Lung (tissue), 12 donors: ENCODE data around the gene CFAP97. TPM values are rescaled to one million over a fixed set of nuclear protein-coding genes. Genes with fewer than 3 reads are reported as not detected.

Experiments used
- ATAC-seq: fragments of 200-7000 bp; cut with Tn5 transposase; one replicate; pipeline ENCODE4 v1.9.1; 2020; ENCODE audit warnings: moderate number of reproducible peaks; ENCODE audit not compliant: insufficient read depth, low FRiP score
- DNase-seq, 3 donors: peaks; one replicate each; pipeline ENCODE4 v3.0.0-alpha.2; 2013 to 2017
- H3K27ac ChIP-seq, 2 donors: one replicate each; pipeline ENCODE4 v1.5.1; 2013; ENCODE audit warnings: mild to moderate bottlenecking in 2 of 2, moderate library complexity in 2 of 2, control low read depth in 1 of 2, inconsistent platforms in 1 of 2, low read depth in 1 of 2, low read length in 1 of 2
- H3K27me3 ChIP-seq, 3 donors: one replicate each; pipeline ENCODE4 v1.5.1; 2013; ENCODE audit warnings: low read length in 2 of 3; ENCODE audit not compliant: control insufficient read depth in 3 of 3, insufficient read depth in 3 of 3
- H3K36me3 ChIP-seq, 4 donors: one replicate each; pipeline ENCODE4 v1.5.1; 2013; ENCODE audit warnings: low read length in 4 of 4, mild to moderate bottlenecking in 1 of 4, moderate library complexity in 1 of 4; ENCODE audit not compliant: control insufficient read depth in 4 of 4, insufficient read depth in 4 of 4
- H3K4me1 ChIP-seq, 5 donors: one replicate each; pipeline ENCODE4 v1.5.1; 2013; ENCODE audit warnings: low read length in 5 of 5, mild to moderate bottlenecking in 2 of 5, moderate library complexity in 1 of 5; ENCODE audit not compliant: control insufficient read depth in 5 of 5, insufficient read depth in 5 of 5
- H3K4me3 ChIP-seq: one replicate; pipeline ENCODE4 v1.5.1; 2013; ENCODE audit warnings: mild to moderate bottlenecking, control low read depth, moderate library complexity
- H3K9ac ChIP-seq, 2 donors: one replicate each; pipeline ENCODE4 v1.5.1; 2013; ENCODE audit warnings: low read length in 2 of 2, control low read depth in 1 of 2; ENCODE audit not compliant: insufficient read depth in 1 of 2
- H3K9me3 ChIP-seq, 4 donors: one replicate each; pipeline ENCODE4 v1.5.1; 2013; ENCODE audit warnings: low read length in 3 of 4, mild to moderate bottlenecking in 1 of 4, moderate library complexity in 1 of 4; ENCODE audit not compliant: control insufficient read depth in 4 of 4, insufficient read depth in 3 of 4
- WGBS, 2 donors: extraction: QIAGEN DNeasy Blood & Tissue Kit; methylation state at CpG; one replicate each; pipeline ENCODE4 v1.1.7; 2013; 5-methylcytosine and 5-hydroxymethylcytosine counted together
- polyA plus RNA-seq, 2 donors: library from polyadenylated mRNA; stranded (reverse); fragments of 200-250 nt; gene quantifications; one replicate each; pipeline ENCODE4 v1.2.1, GENCODE V29; 2013
- total RNA-seq, 2 donors: library from RNA; depleted of rRNA in 1 of 2; stranded (reverse); fragments of >200 nt in 1 of 2; gene quantifications; one replicate each; pipeline ENCODE4 v1.2.1, GENCODE V29; 2014 to 2021
- TF ChIP-seq, protein P1 (sequence below): IDR thresholded peaks from 2 replicates; pipeline ENCODE4 v1.5.1; 2012; ENCODE audit warnings: mild to moderate bottlenecking; ENCODE audit errors: control extremely low read depth, extremely low read depth
- donor health status: control.
- donor health status: control.
- donor health status: Bipolar disorder and iron deficiency.
- donor health status: healthy.
- donor health status: DM: yes; HTN: yes; CAD: no.

The CFAP97 gene
- total and polyA plus RNA-seq, 4 donors: 5.4 to 39.2 (median 22.0) TPM

- Histone ChIP-seq H3K9me3 (no peaks in the 10 kb centered on the region), H3K27me3 (peaks cover 0 to 4% (median 3%) of the 10 kb centered on the region in 3 donors), H3K4me1 (peaks cover 0 to 28% (median 2%) of the 10 kb centered on the region in 5 donors), H3K4me3 (no peak overlapping the region), H3K36me3 (no peaks in the 10 kb centered on the region), H3K27ac (no peak overlapping the region), H3K9ac (no peak overlapping the region)
- ATAC-seq: no peak
- TF ChIP-seq, protein P1, sequence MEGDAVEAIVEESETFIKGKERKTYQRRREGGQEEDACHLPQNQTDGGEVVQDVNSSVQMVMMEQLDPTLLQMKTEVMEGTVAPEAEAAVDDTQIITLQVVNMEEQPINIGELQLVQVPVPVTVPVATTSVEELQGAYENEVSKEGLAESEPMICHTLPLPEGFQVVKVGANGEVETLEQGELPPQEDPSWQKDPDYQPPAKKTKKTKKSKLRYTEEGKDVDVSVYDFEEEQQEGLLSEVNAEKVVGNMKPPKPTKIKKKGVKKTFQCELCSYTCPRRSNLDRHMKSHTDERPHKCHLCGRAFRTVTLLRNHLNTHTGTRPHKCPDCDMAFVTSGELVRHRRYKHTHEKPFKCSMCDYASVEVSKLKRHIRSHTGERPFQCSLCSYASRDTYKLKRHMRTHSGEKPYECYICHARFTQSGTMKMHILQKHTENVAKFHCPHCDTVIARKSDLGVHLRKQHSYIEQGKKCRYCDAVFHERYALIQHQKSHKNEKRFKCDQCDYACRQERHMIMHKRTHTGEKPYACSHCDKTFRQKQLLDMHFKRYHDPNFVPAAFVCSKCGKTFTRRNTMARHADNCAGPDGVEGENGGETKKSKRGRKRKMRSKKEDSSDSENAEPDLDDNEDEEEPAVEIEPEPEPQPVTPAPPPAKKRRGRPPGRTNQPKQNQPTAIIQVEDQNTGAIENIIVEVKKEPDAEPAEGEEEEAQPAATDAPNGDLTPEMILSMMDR: no peak
- DNase-seq: no peak
- WGBS, 2 donors: 67 to 71% methylated on average over 3 of the region's 3 CpGs
Observed at GRCh38 chr4:185124006-185124405, 79.8 kb downstream of the CFAP97 start.

DNA sequence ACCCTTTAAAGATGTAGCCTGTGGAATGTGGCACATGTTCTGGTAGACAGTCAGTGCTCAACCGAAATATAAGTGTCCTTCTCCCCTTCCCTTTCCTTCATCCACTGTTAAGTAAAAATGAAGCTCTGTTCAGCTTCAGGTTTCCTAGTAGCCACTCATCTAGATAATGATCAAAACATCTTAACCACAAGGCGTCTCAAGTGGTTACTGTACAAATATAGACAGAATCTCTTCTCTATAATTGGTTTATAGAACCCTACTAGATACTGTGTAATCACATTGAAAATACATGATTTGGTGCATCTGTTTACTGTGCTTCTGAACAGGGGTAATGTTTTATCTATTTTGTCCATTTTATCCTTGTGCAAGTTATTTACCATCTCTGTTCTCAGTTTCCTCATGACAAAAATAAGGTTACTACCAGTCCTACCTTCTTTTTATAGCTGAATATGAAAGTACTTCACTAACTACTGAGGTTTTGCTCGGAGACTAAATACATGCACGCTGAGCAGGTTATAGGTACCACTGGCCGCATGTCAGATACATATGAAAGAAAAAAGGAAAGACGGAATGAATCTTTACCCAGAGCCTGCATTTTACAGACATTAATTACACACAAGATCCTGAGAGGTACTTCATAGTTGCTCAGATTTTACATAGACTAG is 81.0 kb downstream of the CFAP97 start:
- ATAC-seq: no peak
- no peaks in the 10 kb centered on the region for H3K9me3 ChIP-seq
- no peak overlapping the region for H3K4me3 ChIP-seq
- 77% methylated on average over 6 of the region's 6 CpGs for WGBS, 2 donors
- DNase-seq: no peak
- peaks cover 0 to 26% (median 2%) of the 10 kb centered on the region in 5 donors for H3K4me1 ChIP-seq
- TF ChIP-seq, protein P1: no peak
- no peaks in the 10 kb centered on the region for H3K36me3 ChIP-seq
- H3K9ac ChIP-seq: no peak overlapping the region
- no peak overlapping the region for H3K27ac ChIP-seq
- H3K27me3 ChIP-seq: no peaks in the 10 kb centered on the region

DNA sequence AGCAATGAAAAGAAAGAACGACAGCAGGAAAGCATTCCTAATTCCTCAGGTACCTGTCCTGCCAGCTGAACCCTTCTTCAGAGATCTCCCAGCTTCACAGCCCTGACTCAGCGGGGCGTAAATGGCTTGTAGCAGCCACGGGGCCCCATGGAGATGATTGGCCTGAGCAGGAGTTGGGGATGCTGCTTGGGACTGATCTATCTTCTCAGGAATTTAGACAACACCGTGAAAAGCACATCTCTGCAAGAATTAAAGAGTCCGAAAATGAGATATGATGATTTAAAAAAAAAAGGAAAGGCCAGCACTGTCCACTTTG is 83.2 kb downstream of the CFAP97 start:
- peak overlapping the region in 1 of 2 donors; percentile 73 for H3K27ac ChIP-seq
- H3K9ac ChIP-seq: no peak overlapping the region
- ATAC-seq: no peak
- TF ChIP-seq, protein P1: no peak
- 77 to 84% methylated on average over 6 of the region's 6 CpGs for WGBS, 2 donors
- no peaks in the 10 kb centered on the region for H3K36me3 ChIP-seq
- no peaks in the 10 kb centered on the region for H3K27me3 ChIP-seq
- no peak overlapping the region for H3K4me3 ChIP-seq
- no peaks in the 10 kb centered on the region for H3K9me3 ChIP-seq
- H3K4me1 ChIP-seq: peaks cover 0 to 31% (median 0%) of the 10 kb centered on the region in 5 donors
- DNase-seq: no peak
